Measurements from ENCODE around the gene CUL1.

The CUL1 gene

GRCh38 chr7:148721390-148721789, 22.7 kb downstream of the CUL1 start:
- DNase-seq = no peak

- no peak for DNase-seq
These were observed 23.9 kb downstream of the CUL1 start for GRCh38 chr7:148722340-148723165.

DNA sequence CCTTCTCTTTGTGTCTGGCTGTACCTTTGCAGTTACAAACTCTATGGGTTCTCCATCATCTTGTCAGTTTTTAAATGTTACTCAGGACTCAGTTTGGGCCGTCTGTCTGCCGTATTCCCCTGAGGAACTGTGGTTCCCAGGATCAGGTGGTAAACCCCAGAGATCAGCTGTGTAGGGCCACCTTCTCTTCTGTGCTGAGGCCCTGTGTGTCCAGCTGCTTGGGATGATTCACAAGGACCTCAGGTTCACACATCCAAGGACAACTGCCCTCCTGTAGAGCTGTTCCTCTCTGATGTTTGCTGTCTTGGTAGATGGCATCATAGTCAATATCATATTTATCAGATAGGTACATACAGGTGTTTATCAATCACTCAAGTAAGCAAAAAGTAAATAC, 24.5 kb downstream of the CUL1 start:
- no peak for DNase-seq

GRCh38 chr7:148723846-148724245, 25.1 kb downstream of the CUL1 start:
- no peak for DNase-seq

DNA sequence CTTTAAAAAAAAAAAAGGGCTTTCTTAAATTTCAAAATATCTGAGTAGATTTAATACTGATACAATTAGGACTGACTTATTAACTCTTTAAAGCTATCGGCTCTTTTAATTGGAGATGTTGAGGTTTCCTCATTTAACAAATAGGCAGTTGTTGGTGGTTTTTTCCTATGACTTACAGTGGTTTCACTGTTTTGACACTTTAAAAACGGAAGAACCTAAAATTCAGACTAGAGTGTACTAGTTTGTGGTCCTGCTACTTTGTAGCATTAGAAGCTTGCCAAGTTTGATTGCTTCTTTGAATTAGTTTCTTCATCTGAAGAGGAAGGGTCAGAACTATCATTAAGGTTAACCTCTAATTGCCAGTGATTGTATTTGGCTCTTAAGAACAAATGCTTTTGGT, 27.7 kb downstream of the CUL1 start:
- no peak for DNase-seq

- no peak for DNase-seq
These were observed 29.0 kb downstream of the CUL1 start for GRCh38 chr7:148727501-148728278.

GRCh38 chr7:148729984-148730733, 31.5 kb downstream of the CUL1 start:
- DNase-seq = no peak

- no peak for DNase-seq
These were observed 34.2 kb downstream of the CUL1 start for GRCh38 chr7:148732862-148733261.

DNA sequence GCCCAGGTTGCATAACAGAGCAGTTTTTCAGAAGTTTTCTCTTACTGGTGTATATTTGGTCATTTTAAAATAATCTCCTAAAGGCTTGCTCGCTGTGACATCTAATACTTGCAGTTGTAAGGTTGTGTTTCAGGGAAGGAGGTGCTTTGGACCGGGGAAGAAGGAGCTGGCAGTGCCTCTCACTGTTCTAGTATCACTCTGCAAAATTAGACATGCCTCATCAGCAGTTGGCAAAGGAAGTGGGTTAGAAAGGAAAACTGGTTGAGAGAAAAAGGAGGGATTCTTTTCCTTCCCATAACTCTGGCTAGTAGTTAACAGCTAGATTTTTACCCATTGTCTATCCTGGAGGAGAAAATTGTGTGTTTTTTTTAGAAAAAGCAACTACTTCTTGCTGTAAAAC, 34.8 kb downstream of the CUL1 start:
- DNase-seq = no peak

DNA sequence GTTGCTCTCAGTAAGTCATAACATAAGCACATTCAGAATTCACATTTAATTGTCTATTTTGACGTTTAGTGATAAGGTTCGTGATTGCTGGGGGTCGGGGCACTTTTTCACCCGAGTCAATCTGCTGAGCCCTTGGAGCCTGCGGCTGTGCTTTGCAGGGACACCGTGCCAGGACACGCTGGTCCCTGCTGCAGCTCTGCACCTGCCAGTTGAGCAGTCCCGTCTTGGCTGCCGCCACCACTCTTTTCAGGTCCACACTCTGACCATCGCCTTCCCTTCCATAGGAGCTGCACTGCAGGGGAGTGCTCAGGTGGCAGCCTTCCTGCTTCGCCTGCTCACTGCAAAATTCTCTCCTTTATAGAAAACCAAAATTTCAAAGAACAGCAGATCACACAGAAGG, 36.4 kb downstream of the CUL1 start:
- DNase-seq = no peak

DNA sequence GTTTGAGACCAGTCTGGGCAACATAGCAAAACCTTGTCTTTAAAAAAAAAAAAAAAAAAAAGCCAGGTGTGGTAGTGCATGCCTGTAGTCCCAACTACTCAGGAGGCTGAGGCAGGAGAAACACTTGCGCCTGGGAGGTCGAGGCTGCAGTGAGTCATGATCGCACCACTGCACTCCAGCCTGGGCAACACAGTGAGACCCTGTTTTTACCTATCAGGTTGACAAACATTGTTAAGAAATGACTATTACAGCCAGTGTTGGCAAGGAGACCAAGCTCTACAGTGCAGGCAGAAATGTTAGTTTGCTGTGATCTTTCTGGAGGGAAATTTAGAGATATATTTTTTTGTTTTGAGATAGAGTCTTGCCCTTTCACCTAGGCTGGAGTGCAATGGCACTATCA, 37.3 kb downstream of the CUL1 start:
- DNase-seq = no peak

DNA sequence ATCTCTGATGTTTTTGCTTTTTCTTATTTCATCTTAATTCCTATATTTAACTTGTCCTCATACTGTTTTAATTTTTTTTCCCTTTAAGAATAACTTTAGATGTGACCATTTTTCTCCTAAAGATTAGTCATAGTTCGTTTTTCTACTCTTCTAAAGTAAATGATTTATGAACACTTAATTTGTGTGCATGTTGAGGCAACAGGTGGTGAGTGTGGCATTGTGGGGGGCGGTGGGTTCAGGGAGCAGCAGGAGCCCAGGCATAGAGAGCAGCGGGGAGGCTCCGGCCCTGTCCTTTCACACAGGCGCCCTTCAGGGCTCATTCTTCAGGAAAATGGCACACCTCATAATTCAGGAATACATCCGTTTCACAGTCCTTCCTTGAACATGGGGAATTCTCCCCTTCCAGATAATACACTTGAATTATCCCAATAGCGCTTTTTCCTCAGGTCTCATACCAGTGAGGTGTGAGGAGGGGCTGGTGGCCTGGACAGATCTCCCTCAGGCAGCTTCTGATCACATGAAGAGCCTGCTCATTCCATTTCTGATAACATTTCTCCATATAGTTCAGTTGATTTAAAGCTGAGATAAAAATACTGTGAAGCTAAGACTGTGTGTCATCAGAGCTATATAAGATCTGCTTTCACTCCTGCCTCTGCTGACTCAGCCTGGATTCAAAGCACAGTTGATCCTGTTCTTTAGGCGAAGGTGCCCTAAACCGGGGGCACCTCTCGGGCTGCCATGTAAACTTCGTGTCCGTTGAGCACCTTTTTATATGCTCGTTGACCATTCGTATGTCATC, 40.2 kb downstream of the CUL1 start:
- DNase-seq = no peak

GRCh38 chr7:148746135-148746534, 47.4 kb downstream of the CUL1 start:
- no peak for DNase-seq

GRCh38 chr7:148747274-148747673, 48.6 kb downstream of the CUL1 start:
- no peak for DNase-seq

- no peak for DNase-seq
These were observed 52.0 kb downstream of the CUL1 start for GRCh38 chr7:148750442-148751355.

- no peak for DNase-seq
These were observed 54.5 kb downstream of the CUL1 start for GRCh38 chr7:148753224-148753623.

- no peak for DNase-seq
These were observed 56.2 kb downstream of the CUL1 start for GRCh38 chr7:148754912-148755311.

DNA sequence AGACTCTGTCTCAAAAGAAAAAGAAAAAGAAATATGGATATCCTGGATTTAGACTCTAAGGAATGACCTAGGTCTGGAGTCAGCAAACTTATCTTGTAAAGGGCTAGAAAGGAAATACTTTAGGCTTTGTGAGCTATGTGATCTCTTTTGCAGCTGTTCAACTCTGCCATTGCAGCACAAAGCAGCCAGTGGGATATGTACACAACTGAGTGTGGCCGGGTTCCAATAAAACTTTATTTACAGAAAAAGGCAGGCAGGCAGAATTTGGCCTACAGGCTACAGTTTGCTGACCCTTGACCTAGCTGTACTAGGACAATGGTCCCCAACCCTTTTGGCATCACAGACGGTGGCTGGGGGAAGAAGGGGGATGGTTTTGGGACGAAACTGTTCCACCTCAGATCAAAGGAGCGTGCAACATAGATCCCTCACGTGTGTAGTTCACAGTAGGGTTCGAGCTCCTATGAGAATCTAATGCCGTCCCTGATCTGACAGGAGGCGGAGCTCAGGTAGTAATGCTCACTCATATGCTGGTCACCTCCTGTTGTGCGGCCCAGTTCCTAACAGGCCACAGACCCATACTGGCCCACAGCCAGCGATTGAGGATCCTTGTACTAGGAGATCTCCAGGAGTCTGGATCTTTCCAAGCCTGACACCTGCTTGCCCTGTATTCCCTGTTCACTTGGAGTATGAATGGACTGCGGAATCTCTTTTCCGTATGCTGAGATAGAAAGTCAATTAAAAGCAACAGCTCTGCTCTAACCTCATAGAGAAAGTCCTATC, 63.0 kb downstream of the CUL1 start:
- DNase-seq = no peak

DNA sequence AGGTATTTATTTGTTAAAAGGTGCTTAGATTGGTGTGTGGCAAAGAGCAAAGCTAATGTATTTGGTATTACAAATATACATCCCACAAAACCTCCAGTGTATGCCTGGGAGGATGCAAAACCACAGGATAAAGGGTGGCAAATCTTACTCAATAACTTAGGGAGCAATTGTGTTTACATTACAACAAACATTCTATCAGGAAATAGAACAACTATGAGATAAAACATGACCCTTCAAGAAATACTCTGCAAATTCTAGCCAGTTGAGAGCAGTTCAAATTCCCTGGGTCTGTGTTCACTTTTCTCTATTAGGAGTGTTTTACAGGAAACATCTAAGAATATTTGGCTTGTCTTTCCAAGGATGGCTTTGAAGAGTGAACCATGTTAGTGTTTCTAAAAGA, 64.9 kb downstream of the CUL1 start:
- DNase-seq = no peak

GRCh38 chr7:148770004-148770403, 71.3 kb downstream of the CUL1 start:
- DNase-seq = no peak

Data from CD4-positive, alpha-beta T cell treated with Interleukin-6 for 4 hours (primary cell).